Activated CD4-positive, alpha-beta T cell treated with anti-CD3 and anti-CD28 coated beads, Interleukin-2, Interleukin-4, amounts not matched to agents 100 ng/mL and 50 ng/mL, durations not matched to agents 16 hours and 8 hours (primary cell): Measurements from ENCODE around the gene PRR9.

Experiments used
- DNase-seq: peaks from one replicate; pipeline ENCODE4 v3.0.0-alpha.2; 2020; ENCODE audit warnings: low spot score

The PRR9 gene

DNA sequence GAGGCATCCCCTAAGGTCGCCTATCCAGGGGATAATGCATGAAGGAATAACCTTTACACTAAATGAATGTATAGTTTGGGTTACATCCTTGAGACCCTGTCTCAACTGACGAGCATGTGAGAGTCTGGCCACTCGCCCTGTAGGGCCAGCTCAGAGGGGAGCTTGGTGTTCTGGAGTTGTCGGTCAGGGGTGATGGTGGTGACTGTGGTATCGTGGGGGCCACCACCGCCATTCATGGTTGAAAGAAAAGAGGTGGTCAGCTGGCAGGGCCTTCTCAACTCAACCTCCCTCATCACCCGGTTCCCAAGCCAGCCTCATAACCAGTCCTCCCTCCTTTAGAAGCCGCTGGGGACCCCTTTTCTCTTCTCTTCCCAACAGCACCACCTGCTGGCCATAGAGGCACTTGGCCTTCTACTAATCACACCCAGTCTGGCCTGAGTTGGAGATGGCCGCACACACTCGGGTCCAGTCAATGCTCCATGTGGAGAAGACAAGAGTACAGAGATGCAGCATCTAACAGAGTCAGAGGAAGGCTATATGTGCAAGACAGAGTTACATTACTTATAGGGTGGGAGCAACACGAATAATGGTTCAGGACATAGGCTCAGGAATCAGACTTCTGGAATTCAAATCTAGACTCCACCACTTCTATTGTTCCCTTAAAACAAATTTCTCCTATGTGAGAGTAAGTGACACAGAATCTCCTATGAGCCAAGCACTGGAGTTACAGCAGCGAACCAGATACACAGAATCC lies 11.9 kb downstream of the PRR9 start:
- DNase-seq = peak; percentile 18

DNA sequence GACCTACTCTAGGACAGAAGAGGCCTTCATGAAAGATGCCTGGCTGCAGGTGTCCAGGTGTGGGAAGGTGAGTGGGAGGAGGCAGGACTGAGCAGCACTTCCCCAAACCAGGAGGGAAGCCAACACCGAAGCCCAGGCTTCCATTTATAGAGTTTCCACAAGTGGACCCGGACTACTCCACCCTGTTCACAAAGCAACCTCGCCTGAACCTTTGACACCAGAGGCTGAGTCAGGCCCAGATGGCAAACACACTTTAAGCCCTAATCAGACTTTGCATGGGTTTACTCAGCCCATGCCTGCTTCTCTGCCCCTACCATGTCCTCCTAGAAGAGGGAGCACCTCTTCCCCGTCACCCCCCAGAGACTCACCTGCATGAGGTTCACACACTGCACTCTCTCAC lies 14.0 kb downstream of the PRR9 start:
- no peak for DNase-seq

DNA sequence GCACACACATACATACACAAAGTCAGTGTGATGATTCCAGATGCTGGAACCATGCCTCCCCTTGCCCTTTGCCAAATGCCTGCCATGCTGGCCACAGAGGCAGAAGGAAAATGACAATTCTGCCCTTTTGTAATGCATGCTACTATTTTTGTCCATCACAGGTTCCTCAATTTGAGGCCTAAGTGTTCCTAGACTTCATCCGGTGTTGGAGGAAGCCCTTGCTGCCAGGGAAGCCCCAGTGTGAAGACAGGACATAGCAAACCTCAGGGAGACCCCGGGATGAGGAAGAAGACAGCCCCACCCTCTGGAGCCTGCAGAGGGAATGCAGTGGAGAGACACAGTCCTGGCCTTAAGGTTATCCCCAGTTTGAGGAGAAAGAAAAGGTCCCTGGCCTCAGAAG lies 14.4 kb downstream of the PRR9 start:
- no peak for DNase-seq

DNA sequence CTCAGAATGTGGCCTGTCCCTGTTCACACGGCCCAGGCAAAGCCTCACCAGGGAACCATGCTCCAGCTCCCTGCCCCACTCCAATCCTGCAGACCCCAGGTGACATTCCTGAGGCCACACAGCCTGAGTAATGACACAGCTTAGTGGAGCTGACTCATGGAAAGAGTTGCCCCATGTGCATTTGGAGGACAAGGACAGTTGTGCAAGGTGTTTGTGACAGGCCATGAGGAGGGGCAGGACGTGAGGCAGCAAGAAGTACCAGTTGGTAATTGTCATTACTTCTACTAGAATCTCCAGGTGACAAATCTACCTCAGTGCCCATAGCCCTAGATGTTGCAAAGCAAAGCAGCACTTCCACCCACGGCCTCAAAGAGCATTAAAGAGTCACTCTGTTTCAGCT lies 15.2 kb downstream of the PRR9 start:
- no peak for DNase-seq

DNA sequence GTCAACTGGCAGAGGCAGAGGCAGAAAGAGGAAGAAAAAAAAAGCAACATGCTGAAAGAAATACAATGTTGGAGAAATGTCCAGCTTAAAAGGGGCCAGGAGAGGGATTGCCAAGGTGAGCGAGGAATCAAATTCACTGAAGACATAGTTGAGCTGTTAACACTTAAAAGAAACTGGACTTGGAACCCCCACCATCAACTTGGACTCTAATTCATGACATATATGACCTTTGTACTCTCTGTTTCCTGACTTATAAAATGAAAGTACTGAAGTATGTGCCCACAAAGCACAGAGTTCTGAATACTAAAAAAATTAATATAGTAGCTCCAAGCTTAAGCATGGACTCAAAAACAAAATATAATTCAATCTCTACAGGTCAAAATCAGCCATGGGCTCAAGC lies 16.1 kb downstream of the PRR9 start:
- no peak for DNase-seq

DNA sequence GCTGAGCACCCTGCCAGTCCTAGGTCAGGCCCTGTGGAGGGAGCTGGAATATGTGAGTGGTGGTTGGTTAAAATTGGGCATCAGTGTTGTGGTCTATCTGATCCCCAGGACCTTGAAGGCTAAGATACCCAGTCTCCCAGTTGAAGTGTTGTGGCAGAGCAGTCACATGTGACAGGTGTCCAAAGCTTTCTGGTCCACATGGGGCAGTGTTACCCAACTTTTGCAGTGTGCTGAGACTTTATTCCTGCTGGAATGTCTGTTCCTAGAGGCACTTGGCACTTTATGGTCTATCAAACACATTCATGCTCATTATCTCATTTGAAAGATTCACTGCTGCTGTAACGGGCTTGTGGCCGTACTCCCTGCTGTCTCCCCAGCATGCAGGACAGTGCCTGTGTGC lies 21.1 kb downstream of the PRR9 start:
- no peak for DNase-seq

DNA sequence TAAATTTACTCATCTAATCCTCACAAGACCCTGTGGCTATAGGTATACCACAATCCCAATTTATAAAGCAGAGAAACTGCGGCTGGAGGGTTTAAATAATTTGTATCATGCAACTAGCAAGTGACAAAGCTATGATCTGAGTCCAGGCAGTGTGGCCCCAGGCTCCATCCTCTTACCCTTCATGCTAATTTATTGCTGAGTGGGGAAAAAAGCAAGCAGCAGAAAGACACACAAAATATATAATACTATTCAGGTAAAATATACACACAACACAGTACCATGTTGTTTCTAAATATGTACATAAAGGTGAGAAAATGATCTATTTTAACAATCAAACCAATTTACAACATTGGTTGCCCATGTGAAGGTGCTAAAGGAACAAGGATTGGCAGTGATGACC lies 24.8 kb downstream of the PRR9 start:
- DNase-seq = no peak

DNA sequence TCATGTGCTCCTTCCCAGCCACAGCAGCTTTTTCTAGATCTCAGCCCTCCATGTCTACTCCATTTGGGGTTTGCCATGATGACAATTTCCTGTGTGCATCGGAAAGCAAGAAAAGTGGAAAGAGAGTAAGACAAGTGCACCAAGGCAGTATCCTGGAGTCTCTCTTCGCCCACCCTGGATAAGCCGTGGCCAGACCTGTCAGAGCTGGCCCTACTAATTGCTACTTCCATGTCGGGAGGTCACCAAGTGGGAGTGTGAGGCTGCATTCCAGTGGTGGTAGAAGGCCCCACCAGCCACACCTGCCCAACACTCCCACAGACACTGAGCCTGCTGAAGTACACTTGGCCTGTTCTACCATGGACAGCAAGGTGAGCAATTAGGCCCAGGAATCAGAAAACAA lies 28.1 kb downstream of the PRR9 start:
- DNase-seq = no peak

DNA sequence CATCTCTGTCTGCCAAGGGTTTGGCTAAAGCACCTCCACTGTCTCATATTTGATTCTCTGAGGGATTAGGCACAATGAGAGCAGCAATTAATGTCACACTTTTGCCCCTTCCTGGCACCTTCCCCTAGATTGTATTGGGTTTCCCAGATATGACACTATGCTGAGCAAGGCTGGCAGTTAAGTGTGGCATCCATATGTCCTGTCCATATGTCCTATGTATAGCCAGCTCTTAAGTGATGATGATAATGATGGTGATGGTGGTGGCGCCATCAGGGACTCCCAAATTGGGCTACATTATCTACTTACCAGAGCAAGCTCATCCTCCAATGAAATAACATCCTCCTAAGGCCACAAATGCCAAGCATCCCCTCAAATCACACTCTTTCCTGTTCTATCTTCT lies 28.6 kb downstream of the PRR9 start:
- DNase-seq = no peak

DNA sequence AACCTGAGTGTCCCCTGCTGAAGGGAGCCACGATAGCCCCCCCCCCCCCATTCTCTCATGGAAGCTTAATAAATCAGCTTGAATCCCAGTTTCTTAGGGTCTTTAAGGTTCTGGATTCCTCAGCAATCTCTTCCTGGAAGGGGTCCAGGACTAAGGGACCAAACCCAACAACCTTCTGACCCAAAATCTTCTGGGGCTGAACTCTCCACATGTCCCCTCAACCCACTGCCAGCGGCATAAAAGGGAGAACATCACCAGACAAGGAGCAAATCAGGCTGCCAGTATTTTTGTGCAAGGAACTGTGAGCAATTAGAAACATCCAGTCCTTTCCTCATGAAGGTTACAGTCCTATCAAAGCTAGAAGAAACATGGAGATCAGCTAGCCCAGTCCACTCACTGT lies 29.4 kb downstream of the PRR9 start:
- DNase-seq = no peak

DNA sequence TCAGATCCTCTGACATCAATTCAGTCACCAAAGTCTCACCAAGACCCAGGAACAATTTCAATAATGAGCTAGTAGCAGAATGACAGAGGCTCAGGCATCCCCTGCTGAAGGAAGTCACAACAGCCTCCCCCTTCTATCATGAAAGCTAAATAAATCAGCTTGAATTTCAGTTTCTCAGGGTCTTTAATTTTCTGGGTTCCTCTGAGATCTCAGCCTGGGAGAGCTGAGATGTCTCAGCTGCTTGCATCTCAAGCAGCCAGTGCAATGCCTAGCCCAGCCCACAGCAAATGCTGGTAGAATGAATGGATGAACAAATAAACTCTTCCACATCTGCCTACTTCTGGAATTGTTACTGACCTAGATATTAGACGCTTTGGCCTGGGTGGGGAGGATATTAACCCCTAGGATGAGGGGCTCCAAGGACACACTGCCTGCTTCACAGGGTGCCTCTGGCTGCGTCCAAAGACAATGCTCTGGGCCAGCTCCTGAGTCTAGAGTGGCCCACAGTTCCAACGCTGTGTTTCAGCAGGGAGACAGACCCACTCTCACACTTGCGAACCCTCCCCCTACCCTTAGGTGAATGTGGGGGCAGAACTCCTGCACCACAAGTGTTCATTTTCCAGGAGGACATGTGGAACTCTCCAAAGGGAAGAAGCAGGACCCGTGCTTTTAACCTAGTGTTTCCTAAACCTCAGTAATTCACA lies 30.9 kb downstream of the PRR9 start:
- DNase-seq = no peak

DNA sequence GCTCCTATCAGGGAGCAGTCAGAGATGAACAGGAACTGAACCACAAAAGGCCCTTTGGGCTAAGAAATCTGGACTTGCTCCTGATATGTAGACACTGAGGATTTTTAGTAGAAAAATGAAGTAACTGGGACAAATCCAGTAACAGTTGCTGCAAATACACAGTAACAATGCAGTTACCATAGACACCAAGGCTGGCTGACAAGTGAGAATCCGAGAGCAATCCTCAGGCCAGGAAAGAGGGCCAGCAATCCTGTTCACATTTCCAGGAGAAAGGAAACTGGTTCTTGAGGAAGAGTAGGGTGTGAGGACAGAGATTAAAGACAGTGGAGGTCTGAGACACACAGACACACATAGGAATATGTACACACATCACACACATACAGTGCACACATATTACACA lies 32.8 kb downstream of the PRR9 start:
- DNase-seq = no peak

DNA sequence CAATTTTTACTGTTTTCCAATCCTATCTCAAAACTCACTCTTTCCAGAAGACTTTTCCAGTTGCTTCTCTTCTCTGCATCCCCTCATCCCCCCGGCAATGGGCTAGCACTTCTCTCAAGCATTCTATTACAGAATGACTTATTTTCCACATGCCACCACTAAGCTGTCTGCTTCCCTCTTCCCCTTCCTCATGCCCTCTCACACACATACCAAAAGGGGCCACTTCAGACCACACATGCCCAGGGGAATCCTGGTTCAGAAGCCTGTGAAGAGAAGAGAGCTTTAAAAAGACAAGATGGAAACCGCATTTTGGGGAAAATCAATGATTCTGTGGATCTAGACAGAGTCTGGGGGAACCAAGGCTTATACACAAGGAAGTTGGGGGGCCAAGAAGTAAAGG lies 33.7 kb downstream of the PRR9 start:
- DNase-seq = no peak

DNA sequence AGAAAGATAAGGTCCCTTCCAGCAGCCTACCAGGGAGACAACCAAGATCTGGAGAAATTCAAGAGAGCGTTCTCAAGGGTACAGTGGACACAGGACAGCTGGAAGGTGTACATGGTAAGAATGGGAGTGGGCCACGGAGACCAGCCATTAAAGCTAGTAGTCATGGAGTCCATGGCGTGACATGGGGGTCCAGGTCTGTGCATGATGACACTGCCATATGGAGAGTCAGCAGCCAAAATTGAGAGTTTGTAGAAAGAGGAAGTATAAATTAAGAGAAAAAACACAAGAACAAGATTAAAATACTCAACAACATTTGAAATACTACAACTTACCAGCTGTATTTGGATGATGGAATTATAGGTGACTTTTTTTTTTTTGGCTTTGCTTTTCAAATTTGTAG lies 34.2 kb downstream of the PRR9 start:
- DNase-seq = no peak

DNA sequence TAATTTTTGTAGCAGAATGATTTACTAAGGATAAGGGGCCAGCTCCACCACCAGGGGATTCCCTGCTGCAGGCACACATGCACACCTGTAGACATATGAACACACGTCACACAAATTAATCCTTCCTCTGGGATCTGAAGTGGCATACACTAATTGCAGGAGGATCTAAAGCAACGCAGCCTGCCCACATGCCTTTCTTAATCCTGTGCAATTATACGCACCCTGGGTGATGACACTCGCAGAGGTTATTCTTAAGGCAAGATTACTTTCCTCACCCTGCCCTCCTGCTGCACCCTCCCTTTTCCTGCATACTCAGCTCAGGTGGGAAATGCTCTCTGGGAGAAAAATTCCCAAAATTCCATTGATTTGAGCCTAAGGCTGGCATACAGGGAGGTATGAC lies 34.6 kb downstream of the PRR9 start:
- no peak for DNase-seq

DNA sequence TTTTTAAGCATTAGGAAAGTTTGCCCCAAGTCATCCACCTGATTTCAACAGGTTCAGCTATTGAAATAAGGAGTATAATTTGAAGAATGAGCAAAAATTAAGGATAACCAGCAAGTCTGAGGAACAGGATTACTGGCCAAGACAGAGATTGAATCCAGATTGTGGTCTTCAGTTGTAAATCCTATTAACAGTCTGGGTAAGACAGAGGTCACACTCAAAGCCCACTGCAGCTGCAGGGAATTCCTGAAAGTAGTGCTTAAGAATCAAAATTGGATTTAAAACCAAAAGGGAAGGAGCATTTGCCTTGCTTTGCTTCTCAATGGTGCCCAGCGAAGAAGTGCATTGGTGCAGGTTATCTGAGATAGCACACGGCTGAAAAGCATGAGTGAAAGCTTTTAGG lies 35.7 kb downstream of the PRR9 start:
- DNase-seq = no peak

DNA sequence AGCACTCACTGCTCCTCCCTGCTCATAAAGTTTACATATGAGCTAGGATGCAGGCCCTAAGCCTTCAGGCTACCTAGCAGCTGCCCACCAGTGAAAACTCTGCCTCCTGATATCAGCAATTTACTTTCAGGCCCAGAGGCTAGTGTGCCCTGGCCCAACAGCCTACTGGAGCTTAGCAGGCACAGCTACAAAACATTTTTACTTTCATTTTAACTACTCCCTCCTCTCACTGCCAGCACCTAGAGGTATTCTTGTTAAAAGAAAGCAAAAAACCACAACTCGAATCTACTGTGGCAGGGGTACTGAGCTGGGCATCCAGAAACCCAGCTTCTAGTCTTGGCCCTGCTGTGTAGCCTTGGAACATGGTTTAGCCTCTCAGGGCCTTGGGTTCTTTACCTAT lies 36.3 kb downstream of the PRR9 start:
- peak; percentile 16 for DNase-seq

DNA sequence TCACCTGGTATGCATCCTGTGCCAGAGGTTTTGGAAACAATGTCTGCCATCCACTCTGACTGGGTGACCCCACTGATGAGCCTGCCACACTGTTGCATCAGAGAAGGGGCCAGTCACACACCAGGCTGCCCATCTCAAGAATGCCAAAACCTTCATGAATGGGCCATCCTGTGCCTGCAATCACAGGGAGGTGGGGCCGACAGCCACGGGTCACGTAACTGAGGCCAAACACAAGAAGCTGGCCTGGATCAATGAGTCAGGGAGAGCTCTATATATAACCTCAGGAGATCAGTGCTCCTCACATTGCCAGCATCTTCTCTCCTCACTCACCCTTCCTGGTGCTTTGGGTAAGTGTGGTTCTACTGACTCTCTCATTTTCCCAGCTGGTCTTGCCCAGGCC lies 42.0 kb downstream of the PRR9 start, which contains the start of gene LORICRIN:
TSS of gene LORICRIN (plus strand) at position 301 of the 400 bp plus-strand sequence. CDS start 1,263 bp downstream, outside the sequence.
- DNase-seq = no peak

DNA sequence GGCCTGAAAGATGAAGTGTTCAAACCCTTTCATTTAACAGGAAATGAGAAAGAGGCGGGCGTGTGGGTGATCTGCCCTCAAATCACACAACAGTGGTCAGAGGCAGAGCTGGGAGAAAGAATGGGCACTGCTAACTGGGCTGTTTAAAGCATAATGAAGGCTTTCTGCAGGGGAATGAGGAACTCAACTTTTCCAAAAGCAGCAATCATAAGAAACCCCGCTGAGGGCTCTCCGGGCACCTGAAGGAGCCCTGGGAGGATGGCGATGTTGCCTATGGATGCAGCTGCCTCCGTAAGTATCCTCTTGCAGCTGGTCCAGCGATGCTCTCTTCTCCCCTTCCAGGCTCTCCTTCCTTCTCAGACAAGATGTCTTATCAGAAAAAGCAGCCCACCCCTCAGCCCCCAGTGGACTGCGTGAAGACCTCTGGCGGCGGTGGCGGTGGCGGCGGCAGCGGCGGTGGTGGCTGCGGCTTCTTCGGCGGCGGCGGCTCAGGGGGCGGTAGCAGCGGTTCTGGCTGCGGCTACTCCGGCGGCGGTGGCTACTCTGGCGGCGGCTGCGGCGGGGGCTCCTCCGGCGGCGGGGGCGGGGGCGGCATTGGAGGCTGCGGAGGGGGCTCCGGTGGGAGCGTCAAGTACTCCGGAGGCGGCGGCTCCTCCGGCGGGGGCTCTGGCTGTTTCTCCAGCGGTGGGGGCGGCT lies 43.3 kb downstream of the PRR9 start:
- DNase-seq = peak; percentile 39

DNA sequence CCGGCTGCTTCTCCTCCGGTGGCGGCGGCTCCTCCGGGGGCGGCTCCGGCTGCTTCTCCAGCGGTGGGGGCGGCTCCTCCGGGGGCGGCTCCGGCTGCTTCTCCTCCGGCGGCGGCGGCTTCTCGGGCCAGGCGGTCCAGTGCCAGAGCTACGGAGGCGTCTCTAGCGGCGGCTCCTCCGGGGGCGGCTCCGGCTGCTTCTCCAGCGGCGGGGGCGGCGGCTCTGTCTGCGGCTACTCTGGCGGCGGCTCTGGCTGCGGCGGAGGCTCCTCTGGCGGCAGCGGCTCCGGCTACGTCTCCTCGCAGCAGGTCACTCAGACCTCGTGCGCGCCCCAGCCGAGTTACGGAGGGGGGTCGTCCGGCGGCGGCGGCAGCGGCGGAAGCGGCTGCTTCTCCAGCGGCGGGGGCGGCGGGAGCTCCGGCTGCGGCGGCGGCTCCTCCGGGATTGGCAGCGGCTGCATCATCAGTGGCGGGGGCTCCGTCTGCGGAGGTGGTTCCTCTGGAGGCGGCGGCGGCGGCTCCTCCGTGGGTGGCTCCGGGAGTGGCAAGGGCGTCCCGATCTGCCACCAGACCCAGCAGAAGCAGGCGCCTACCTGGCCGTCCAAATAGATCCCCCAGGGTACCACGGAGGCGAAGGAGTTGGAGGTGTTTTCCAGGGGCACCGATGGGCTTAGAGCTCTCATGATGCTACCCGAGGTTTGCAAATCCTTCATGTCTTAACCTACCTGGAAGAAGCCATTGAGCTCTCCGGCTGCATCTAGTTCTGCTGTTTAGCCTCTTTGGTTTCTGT lies 44.1 kb downstream of the PRR9 start:
- DNase-seq = peak; percentile 31

DNA sequence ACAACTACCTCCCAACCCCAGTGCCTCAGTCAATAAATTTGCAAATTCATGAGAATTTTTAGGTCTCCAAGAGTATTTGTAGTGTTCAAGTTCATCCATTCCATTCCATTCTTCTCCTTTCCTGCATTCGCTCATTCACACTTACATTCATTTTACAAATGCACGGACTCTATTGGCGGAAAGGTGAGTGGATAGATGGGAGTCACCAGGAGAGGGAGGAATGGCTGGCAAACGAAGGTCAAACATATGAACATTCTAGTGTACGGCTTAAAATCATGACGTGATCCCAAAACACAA lies 44.6 kb downstream of the PRR9 start:
- no peak for DNase-seq

DNA sequence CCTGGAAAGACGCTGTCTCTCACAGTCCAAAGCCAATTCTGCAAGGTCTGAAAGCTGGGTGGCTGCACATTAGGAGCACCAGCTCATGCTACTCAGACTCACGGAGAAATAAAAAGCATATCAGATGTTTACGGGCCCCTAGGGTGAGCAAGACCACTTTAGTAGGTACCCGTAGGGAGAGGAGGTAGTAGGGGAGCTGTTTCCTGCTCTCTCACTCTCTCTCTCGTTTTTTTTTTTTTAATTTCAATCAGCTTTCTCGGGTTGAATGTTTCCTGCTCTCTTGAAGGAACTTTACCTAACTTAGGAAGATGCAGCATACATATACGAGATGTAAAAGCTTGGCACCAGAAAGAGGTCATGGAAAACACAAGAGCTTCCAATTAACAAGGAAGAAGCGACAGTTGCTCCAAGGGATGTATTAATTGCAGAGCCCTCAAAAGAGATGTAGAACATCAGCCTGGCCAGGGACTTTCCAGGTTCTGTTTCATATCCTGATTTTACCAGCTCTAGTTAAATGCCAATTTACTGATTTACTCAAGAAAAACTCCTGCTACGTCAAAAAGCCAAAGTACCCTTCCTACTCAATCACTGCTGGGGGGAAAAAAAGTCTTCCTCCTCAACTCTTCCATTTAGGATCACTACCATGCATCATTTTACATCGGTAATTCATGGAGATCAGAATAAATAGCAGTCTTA lies 45.2 kb downstream of the PRR9 start:
- peak; percentile 10 for DNase-seq
